Measurements from ENCODE around the gene BTN2A1.
"Not testable (repeated sequence)": the region's sequence is repeated elsewhere in the genome, so short reads cannot be mapped to it uniquely, and the experiment has no call there.

Gene BTN2A1

DNA sequence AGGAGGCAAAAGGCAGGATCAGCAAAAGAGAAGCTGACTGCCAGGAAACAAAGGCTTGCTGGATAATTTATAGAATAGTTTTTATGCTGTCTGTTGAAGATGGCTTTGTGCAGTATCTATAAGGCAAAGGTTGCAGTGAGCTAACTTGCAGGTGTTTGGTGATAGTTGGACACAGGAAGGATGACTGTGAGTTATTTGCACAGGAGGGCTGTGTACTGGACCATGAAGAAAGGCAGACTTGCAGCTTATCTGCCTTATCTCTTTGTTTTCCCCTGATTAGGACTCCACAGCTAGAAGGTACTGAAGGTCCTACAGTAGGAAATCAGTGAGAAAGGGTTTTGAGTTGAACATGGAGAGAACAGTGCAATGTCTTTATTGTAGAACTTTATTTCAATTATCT, 44.4 kb downstream of the BTN2A1 start:
- TF ChIP-seq, protein P1, sequence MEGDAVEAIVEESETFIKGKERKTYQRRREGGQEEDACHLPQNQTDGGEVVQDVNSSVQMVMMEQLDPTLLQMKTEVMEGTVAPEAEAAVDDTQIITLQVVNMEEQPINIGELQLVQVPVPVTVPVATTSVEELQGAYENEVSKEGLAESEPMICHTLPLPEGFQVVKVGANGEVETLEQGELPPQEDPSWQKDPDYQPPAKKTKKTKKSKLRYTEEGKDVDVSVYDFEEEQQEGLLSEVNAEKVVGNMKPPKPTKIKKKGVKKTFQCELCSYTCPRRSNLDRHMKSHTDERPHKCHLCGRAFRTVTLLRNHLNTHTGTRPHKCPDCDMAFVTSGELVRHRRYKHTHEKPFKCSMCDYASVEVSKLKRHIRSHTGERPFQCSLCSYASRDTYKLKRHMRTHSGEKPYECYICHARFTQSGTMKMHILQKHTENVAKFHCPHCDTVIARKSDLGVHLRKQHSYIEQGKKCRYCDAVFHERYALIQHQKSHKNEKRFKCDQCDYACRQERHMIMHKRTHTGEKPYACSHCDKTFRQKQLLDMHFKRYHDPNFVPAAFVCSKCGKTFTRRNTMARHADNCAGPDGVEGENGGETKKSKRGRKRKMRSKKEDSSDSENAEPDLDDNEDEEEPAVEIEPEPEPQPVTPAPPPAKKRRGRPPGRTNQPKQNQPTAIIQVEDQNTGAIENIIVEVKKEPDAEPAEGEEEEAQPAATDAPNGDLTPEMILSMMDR (conservative IDR thresholded peaks at IDR 0.05; ENCODE audit: low read depth, low read length) = no peak
- no peak overlapping the region for H3K4me3 ChIP-seq (ENCODE audit: low read length)
- no peak for DNase-seq (ENCODE audit: low read depth)

DNA sequence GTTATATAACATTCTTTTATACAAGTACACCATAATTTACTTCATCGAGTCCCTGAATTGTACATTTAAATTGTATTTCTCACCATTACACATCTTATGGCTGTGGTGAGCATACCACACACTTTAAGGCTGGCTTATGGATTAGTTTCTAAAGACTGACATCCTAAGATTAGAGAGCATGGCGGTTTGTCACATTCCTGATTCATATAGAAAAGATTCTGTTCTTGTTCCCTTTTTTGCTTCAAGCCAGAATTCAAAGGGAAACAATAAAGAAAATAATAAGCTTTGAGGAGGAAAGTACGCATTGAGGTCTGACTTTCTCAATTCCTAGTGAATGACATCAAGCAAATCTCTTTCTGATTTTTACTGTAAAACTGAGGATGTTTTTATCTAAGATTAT, 44.9 kb downstream of the BTN2A1 start:
- TF ChIP-seq, protein P1 (conservative IDR thresholded peaks at IDR 0.05; ENCODE audit: low read depth, low read length) = no peak
- no peak for DNase-seq (ENCODE audit: low read depth)

DNA sequence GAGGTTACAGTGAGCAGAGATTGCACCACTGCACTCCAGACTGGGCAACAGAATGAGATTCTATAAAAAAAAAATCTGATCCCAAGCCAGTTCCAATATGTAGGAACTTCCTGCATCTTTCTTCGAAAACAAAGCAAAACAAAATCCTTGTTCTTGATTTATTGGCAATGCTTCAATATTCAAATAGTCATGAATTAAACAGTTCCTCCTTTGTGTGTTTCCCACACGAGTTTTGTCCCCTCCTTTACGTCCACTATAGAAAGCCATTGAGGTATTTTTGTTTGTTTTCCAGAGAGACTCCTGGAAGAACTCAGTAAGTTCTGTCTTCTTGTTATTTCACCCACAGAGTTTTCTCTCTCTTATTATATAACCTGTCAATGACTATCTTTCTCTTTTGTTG, 49.9 kb downstream of the BTN2A1 start:
- no peak overlapping the region for H3K4me3 ChIP-seq (ENCODE audit: low read length)
- no peak for DNase-seq (ENCODE audit: low read depth)
- TF ChIP-seq, protein P1 (conservative IDR thresholded peaks at IDR 0.05; ENCODE audit: low read depth, low read length) = no peak

More for the DNA sequence above, 44.9 kb downstream of the BTN2A1 start:
- no peak overlapping the region for H3K4me3 ChIP-seq (ENCODE audit: low read length)

DNA sequence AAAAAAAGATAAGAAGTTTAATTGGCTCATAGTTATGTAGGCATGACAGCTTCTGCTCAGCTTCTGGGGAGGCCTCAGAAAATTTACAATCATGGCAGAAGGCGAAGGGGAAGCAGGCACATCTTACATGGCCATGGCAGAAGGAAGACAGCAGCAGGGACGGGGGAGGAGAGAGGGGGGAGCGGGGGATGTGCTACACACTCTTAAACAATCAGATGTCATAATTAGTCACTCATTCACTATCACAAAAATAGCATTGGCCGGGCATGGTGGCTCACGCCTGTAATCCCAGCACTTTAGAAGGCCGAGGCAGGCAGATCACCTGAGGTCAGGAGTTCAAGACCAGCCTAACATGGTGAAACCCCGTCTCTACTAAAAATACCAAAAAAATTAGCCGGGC, 53.3 kb downstream of the BTN2A1 start:
- DNase-seq (ENCODE audit: low read depth); H3K4me3 ChIP-seq (ENCODE audit: low read length): not testable (repeated sequence)

DNA sequence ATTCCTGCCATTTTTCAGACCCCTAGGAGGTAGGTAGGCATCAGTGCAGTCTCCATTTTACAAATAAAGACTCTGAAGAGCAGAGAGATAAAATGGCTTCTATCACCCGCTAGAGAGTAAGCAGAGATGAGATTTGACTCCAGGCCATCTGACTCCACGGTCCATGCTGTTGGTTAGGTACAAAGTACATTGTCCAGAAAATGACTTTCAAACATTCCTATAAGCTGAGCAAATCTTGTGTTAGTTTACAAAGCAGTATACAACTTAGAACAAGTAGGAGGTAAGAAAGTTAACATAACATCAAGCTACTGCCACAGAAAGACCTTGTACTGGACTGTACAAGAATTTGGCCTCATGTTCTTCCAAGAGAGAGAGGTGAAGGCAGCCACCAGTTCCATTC, 57.2 kb downstream of the BTN2A1 start:
- no peak for DNase-seq (ENCODE audit: low read depth)
- TF ChIP-seq, protein P1 (conservative IDR thresholded peaks at IDR 0.05; ENCODE audit: low read depth, low read length) = no peak
- no peak overlapping the region for H3K4me3 ChIP-seq (ENCODE audit: low read length)

DNA sequence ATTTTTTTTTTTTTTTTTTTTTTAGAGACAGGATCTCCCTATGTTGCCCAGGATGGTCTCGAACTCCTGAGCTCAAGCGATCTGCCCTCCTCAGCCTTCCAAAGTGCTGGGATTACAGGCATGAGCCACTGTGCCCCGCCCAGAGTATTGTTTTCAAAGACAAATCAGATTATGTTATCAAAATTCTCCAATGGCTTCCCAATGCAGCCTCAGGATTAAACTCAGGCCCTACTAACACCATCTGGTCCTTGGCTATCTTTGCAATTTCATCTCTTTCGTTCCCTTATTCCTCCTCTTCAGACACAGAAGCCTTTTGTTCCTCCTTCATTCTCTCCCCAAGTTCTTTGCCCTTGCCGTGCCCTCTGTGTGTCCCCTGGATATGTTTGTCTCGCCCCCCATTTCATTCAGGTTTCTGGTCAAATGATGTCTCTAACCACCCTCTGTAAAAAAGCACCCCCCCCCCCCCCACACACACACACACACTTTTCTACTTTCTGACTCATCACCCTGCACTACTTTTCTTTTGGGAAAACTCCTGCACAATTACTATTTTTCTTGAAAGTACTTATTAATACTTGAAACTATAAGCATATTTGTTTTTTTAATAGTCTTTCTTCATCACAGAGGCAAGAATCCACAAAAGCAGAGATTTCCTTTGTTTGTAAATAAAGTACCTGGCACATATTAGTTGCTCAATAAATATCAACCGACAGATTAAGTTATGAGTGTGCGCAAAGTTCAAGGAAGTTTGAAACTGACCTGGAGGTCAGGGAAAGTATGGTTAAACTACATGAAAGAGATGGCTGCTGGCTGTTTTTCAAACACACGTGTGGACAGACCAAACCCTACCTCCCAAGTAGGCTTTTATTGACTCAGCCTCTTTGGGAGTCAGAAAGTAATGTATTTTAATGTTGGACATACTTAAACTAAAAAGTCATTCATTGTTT, 59.0 kb downstream of the BTN2A1 start:
- TF ChIP-seq, protein P1 (conservative IDR thresholded peaks at IDR 0.05; ENCODE audit: low read depth, low read length) = no peak
- H3K4me3 ChIP-seq (ENCODE audit: low read length) = no peak overlapping the region
- DNase-seq (ENCODE audit: low read depth) = no peak
